Esophagus muscularis mucosa (tissue), 4 donors: Measurements from ENCODE around the gene ZC3H12C.

ENCODE experiments used
- CTCF ChIP-seq, 3 experiments: fragments of 200-600 bp in 2 of 3; fragments of 450-650 bp in 1 of 3; sonication (generic) in 2 of 3; IDR thresholded peaks; one replicate each; pipeline ENCODE4 v1.5.1; 2017 to 2019; ENCODE audit warnings: antibody characterized with exemption in 3 of 3, mild to moderate bottlenecking in 2 of 3, moderate library complexity in 1 of 3
- EP300 ChIP-seq: sonication (generic); formaldehyde crosslinking; IDR thresholded peaks from one replicate; pipeline ENCODE4 v1.6.1; 2017; ENCODE audit warnings: antibody characterized with exemption
- POLR2A ChIP-seq: fragments of 450-650 bp; IDR thresholded peaks from one replicate; pipeline ENCODE4 v1.6.1; 2017; ENCODE audit warnings: antibody characterized with exemption, moderate library complexity, mild to moderate bottlenecking, low read depth
- POLR2AphosphoS5 ChIP-seq, 2 donors: sonication (generic); formaldehyde crosslinking; IDR thresholded peaks; one replicate each; pipeline ENCODE4 v1.6.1; 2017; ENCODE audit warnings: antibody characterized with exemption in 2 of 2

- TF ChIP-seq CTCF (IDR thresholded peaks at IDR 0.05) (no peak), POLR2A (no peak), POLR2AphosphoS5 (IDR thresholded peaks at IDR 0.05) (no peak), EP300 (no peak)
Observed at GRCh38 chr11:110074499-110074898, 18.7 kb upstream of the ZC3H12C start.
